Heart left ventricle (tissue), 16 donors: ENCODE data around the gene NEIL1. TPM values are rescaled to one million over a fixed set of nuclear protein-coding genes. Genes with fewer than 3 reads are reported as not detected.

Source experiments
- ATAC-seq, 4 donors: fragments of 200-7000 bp; cut with Tn5 transposase; one replicate each; pipeline ENCODE4 v1.9.1; 2020 to 2022; ENCODE audit warnings: moderate library complexity in 4 of 4, mild to moderate bottlenecking in 3 of 4, moderate number of reproducible peaks in 1 of 4
- DNase-seq, 5 donors: peaks; one replicate each; pipeline ENCODE4 v3.0.0-alpha.2; 2020
- H3K27ac ChIP-seq, 12 donors: fragments of 200-600 bp; sonication (generic) in 4 of 12; one replicate each; pipeline versions ENCODE4 v1.5.0 to v1.8.0; 2016 to 2022; ENCODE audit warnings: mild to moderate bottlenecking in 2 of 12
- H3K27me3 ChIP-seq, 9 donors: fragments of 200-600 bp; sonication (generic) in 2 of 9; one replicate each; pipeline versions ENCODE4 v1.5.1 to v1.8.0; 2016 to 2022; ENCODE audit warnings: mild to moderate bottlenecking in 3 of 9
- H3K36me3 ChIP-seq, 9 donors: fragments of 200-600 bp; sonication (generic) in 2 of 9; one replicate each; pipeline versions ENCODE4 v1.5.0 to v1.8.0; 2018 to 2022; ENCODE audit warnings: mild to moderate bottlenecking in 2 of 9
- H3K4me1 ChIP-seq, 12 donors: fragments of 200-600 bp; sonication (generic) in 4 of 12; one replicate each; pipeline versions ENCODE4 v1.5.0 to v1.8.0; 2016 to 2022; ENCODE audit warnings: mild to moderate bottlenecking in 3 of 12
- H3K4me3 ChIP-seq, 12 donors: fragments of 200-600 bp; sonication (generic) in 4 of 12; one replicate each; pipeline versions ENCODE4 v1.5.0 to v1.8.0; 2017 to 2022; ENCODE audit warnings: mild to moderate bottlenecking in 9 of 12, moderate library complexity in 4 of 12
- H3K9me3 ChIP-seq, 12 donors: fragments of 200-600 bp; sonication (generic) in 4 of 12; one replicate each; pipeline versions ENCODE4 v1.5.0 to v1.8.0; 2016 to 2022; ENCODE audit warnings: mild to moderate bottlenecking in 1 of 12
- CTCF ChIP-seq, 12 donors: fragments of 200-600 bp; sonication (generic) in 4 of 12; IDR thresholded peaks; one replicate each; pipeline versions ENCODE4 v1.5.0 to v1.8.0; 2018 to 2022; ENCODE audit warnings: antibody characterized with exemption in 12 of 12, mild to moderate bottlenecking in 5 of 12
- POLR2A ChIP-seq, 2 donors: fragments of 450-650 bp; IDR thresholded peaks; one replicate each; pipeline ENCODE4 v1.6.1; 2017; ENCODE audit warnings: antibody characterized with exemption in 2 of 2, mild to moderate bottlenecking in 2 of 2, moderate library complexity in 2 of 2
- WGBS, 4 donors: extraction: QIAGEN DNeasy Blood & Tissue Kit in 2 of 4; methylation state at CpG; one replicate each; pipeline versions ENCODE4 v1.1.5 to v1.1.7; 2013 to 2018; 5-methylcytosine and 5-hydroxymethylcytosine counted together
- intact Hi-C, 10 donors: fragments of 100-400 bp; cut with DNase I; formaldehyde crosslinking; loops; one replicate each; pipeline versions ENCODE4 v1.11.1 to v1.14.2; 2022
- polyA plus RNA-seq, 2 donors: library from polyadenylated mRNA; stranded (reverse); fragments of 200-250 nt; gene quantifications; one replicate each; pipeline ENCODE4 v1.2.3, GENCODE V29; 2013
- total RNA-seq, 9 donors: library from RNA; depleted of rRNA in 2 of 9; stranded (reverse); fragments of >200 nt in 2 of 9; fragmentation: NEBNext Ultra II Directional in 3 of 9; extraction: Animal tissue kit (Norgen Biotek cat#: 25700) in 3 of 9; gene quantifications; one replicate each; pipeline versions ENCODE4 v1.1.0 to v1.2.4, GENCODE V29; 2016 to 2023
- donor health status: ischemic (EF 13 %, LVEDD 7.1; RV severe dilation, severe dysfunction).
- donor health status: healthy with polysubstance abuse.
- donor health status: DM: no; HTN: yes; CAD: no.
- donor health status: DM: no; HTN: no; CAD: no.
- donor health status: ischemic (EF 25% LVEDD 6.9; RV normal size, moderate dysfunction).
- donor health status: ischemic (EF 25% LVEDD 5.7; RV mildly dilated, moderate dysfunction).
- donor health status: healthy.
- donor health status: DM: yes; HTN: yes; CAD: no.
- donor health status: ischemic (EF 35%, LVEDD 5.7; RV mildly dilated, moderate dysfunction).
- donor health status: nonischemic (EF 11% LVEDD 7.7; RV severe dilation, severe dysfunction).
- donor health status: DM: yes; HTN: yes; CAD: no.
- donor health status: PGD.
- donor health status: ischemic (EF 29% LVEDD 5.4; RV normal size, mild dysfunction).
- donor health status: nonischemic (EF 23%, LVEDD 6.1; RV moderate dilation, normal function).

NEIL1 gene
- total and polyA plus RNA-seq, 11 donors: 3.8 to 15.3 (median 8.1) TPM

DNA sequence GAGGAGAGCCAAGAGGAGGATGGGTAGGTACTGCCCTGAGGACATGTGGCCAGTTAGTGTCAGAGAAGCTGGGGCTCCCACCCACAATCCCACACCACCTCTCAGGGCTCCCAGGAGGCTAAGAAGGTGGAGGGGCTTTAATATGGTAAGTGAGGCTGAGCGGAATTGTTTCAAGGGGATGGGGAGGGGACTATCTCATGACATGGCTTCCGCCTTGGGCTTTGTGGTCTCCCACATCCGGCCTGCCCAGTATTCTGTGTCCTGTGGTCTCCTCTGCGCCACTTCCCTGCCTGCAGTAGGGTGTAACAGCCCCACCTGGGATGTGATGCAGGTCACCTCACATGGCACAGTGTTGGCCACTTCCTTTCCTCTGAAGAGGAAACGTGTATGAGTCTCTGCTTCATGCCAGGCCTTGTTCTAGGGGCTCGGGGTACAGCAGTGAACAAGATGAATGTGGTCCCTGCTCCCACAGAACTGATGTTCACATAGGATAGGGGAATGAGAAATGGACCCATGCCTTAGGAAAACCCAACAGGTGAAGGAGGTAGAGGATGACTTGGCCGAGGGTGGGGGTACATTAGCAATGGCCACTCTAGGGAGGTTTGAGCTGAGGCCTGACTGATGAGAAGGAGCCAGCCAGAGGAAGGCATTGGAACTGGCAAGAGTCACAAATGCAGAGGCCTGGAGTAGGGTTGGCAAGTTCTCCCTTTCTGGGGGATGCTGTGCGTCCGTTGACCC, 3.2 kb downstream of the NEIL1 start:
- Histone ChIP-seq H3K4me3 (no peak overlapping the region), H3K27ac (peak overlapping the region in 1 of 12 donors; percentile 11), H3K9me3 (no peaks in the 10 kb centered on the region), H3K27me3 (peaks cover 0 to 4% (median 0%) of the 10 kb centered on the region in 9 donors), H3K4me1 (peaks cover 0 to 33% (median 11%) of the 10 kb centered on the region in 12 donors), H3K36me3 (peaks cover 0 to 9% (median 2%) of the 10 kb centered on the region in 9 donors)
- ATAC-seq (no peak), DNase-seq (peak in 2 of 5 donors; percentile 29 to 55)
- WGBS, 4 donors: 76 to 85% (median 80%) methylated on average over 9 of the region's 9 CpGs
- intact Hi-C loops: no loop called here
- TF ChIP-seq CTCF (IDR thresholded peaks at IDR 0.05): no peak
- TF ChIP-seq POLR2A (IDR thresholded peaks at IDR 0.05): no peak

DNA sequence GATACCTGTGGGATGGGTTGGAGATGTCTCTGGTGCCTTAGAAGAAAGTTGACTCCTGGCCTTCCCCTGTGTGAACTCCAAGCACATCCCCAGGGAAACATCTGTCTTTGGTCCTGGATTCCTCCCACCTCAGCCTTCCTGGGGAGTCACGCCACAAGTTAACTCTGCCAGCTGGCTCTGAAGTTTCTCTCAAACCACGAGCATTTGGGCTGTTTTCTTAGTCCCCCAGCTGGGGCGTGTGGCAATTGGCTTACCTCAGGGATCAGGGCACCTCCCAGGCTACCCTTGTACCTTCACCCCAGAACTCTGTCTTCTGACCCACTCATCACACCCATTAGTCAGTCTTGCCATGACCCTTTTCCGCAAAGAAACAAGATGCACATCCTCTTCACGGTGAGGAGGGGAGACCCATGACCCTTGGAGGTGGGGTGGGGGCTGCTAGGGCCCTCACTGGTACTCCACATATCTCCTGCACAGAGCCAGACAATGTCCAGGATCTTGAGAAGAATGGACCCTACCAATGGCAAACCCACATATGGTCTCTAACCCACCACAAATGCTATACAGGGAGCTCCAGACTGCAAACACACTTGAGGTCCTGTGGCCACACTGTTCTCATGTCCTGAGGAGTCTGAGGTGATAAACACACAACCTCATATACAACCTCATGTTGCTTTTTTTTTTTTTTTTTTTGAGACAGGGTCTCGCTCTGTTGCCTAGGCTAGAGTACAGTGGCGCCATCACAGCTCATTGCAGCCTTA, 3.9 kb downstream of the NEIL1 start:
- peaks cover 0 to 4% (median 0%) of the 10 kb centered on the region in 9 donors for H3K27me3 ChIP-seq
- H3K27ac ChIP-seq: peak overlapping the region in 1 of 12 donors; percentile 11
- WGBS, 4 donors: 68 to 82% (median 78%) methylated on average over 7 of the region's 7 CpGs
- no peaks in the 10 kb centered on the region for H3K9me3 ChIP-seq
- no peak for ATAC-seq
- peak in 2 of 5 donors; percentile 12 to 14 for DNase-seq
- intact Hi-C loops: no loop called here
- H3K4me1 ChIP-seq: peaks cover 0 to 33% (median 11%) of the 10 kb centered on the region in 12 donors
- no peak overlapping the region for H3K4me3 ChIP-seq
- H3K36me3 ChIP-seq: peaks cover 0 to 17% (median 8%) of the 10 kb centered on the region in 9 donors
- TF ChIP-seq CTCF (IDR thresholded peaks at IDR 0.05) (no peak), POLR2A (IDR thresholded peaks at IDR 0.05) (no peak)

- ATAC-seq (no peak), DNase-seq (peak in 2 of 5 donors; percentile 21 to 44)
- TF ChIP-seq CTCF (IDR thresholded peaks at IDR 0.05): no peak
- TF ChIP-seq POLR2A (IDR thresholded peaks at IDR 0.05): no peak
- Histone ChIP-seq H3K27ac (no peak overlapping the region), H3K36me3 (peaks cover 0 to 30% (median 22%) of the 10 kb centered on the region in 9 donors), H3K4me3 (no peak overlapping the region), H3K9me3 (no peaks in the 10 kb centered on the region), H3K4me1 (peaks cover 0 to 25% (median 10%) of the 10 kb centered on the region in 12 donors), H3K27me3 (no peaks in the 10 kb centered on the region)
- WGBS, 4 donors: 90 to 93% (median 92%) methylated on average over 14 to 16 of the region's 16 CpGs
- intact Hi-C loops: no loop called here
Measured at GRCh38 chr15:75352186-75353080, 5.6 kb downstream of the NEIL1 start.
